GM12878 (cell line): ENCODE results near the gene DNMT3L. TPM values are rescaled to one million over a fixed set of nuclear protein-coding genes. Genes with fewer than 3 reads are reported as not detected.

ENCODE experiments used
- BACH1 ChIP-seq: fragments of 450-650 bp; IDR thresholded peaks from 2 replicates; pipeline ENCODE4 v1.6.1; 2017; ENCODE audit warnings: mild to moderate bottlenecking, borderline replicate concordance
- BMI1 ChIP-seq: fragments of 450-650 bp; IDR thresholded peaks from 2 replicates; pipeline ENCODE4 v1.6.1; 2016; ENCODE audit warnings: mild to moderate bottlenecking, moderate library complexity, borderline replicate concordance
- IKZF2 ChIP-seq, 2 experiments: fragments of 450-650 bp; IDR thresholded peaks; 2 replicates each; pipeline ENCODE4 v1.6.1; 2017; ENCODE audit warnings: mild to moderate bottlenecking in 2 of 2, moderate library complexity in 2 of 2
- JUNB ChIP-seq: IDR thresholded peaks from 2 replicates; pipeline ENCODE4 v1.6.1; 2016; ENCODE audit warnings: antibody characterized with exemption, mild to moderate bottlenecking
- MXI1 ChIP-seq: fragments of 150-350 bp; IDR thresholded peaks from 2 replicates; pipeline ENCODE4 v1.6.1; 2011; ENCODE audit warnings: low read depth, mild to moderate bottlenecking, inconsistent platforms, low read length, improper control_type of control experiment
- NFIC ChIP-seq: IDR thresholded peaks from 2 replicates; pipeline ENCODE4 v1.6.1; 2012; ENCODE audit warnings: low read depth, mild to moderate bottlenecking, inconsistent platforms, low read length, moderate library complexity
- PAX8 ChIP-seq: fragments of 450-650 bp; IDR thresholded peaks from 2 replicates; pipeline ENCODE4 v1.6.1; 2017; ENCODE audit warnings: mild to moderate bottlenecking, moderate library complexity
- RAD51 ChIP-seq: fragments of 450-650 bp; IDR thresholded peaks from 2 replicates; pipeline ENCODE4 v1.6.1; 2016; ENCODE audit warnings: moderate library complexity, mild to moderate bottlenecking, inconsistent platforms
- RBBP5 ChIP-seq: fragments of 200-600 bp; sonication (generic); conservative IDR thresholded peaks from 2 replicates; pipeline ENCODE4 v1.6.1; 2016
- RUNX3 ChIP-seq: IDR thresholded peaks from 2 replicates; pipeline ENCODE4 v1.6.1; 2012; ENCODE audit warnings: low read length, inconsistent platforms
- SMC3 ChIP-seq: IDR thresholded peaks from 2 replicates; pipeline ENCODE4 v1.6.1; 2011; ENCODE audit warnings: low read length, improper control_type of control experiment, borderline replicate concordance
- STAT3 ChIP-seq: IDR thresholded peaks from 2 replicates; pipeline ENCODE4 v1.6.1; 2011; ENCODE audit warnings: low read depth, low read length, improper control_type of control experiment
- TCF3 ChIP-seq: IDR thresholded peaks from 2 replicates; pipeline ENCODE4 v1.6.1; 2012; ENCODE audit warnings: low read depth, mild to moderate bottlenecking, low read length, borderline replicate concordance; ENCODE audit not compliant: insufficient read depth
- ZSCAN29 ChIP-seq: fragments of 450-650 bp; IDR thresholded peaks from 2 replicates; pipeline ENCODE4 v1.6.1; 2017; ENCODE audit warnings: mild to moderate bottlenecking, moderate library complexity
- polyA plus RNA-seq, 11 experiments: library from polyadenylated mRNA; depleted of rRNA in 4 of 11; unstranded in 6 of 11; stranded (reverse) in 5 of 11; fragments of >200 nt; fragmentation: Nextera tagmentation in 4 of 11; fragmentation: Illumina TruSeq in 1 of 11; extraction: Ambion mirVana in 4 of 11; extraction: Trizol in 1 of 11; gene quantifications; 1 replicate in 1 of 11; 2 replicates in 10 of 11; pipeline versions ENCODE4 v1.2.1 to v1.2.3, GENCODE V29; 2011 to 2016; ENCODE audit warnings: inconsistent platforms in 2 of 11, missing spikeins in 2 of 11, low read depth in 1 of 11
- total RNA-seq, 4 experiments: library from RNA; depleted of rRNA in 3 of 4; stranded (reverse); fragments of >200 nt in 3 of 4; fragmentation: Illumina TruSeq in 1 of 4; extraction: Trizol in 1 of 4; gene quantifications; 2 replicates each; pipeline versions ENCODE4 v1.2.1 to v1.2.3, GENCODE V29; 2013 to 2021
- TF ChIP-seq, protein P1 (sequence below): fragments of 450-650 bp; IDR thresholded peaks from 2 replicates; pipeline ENCODE4 v1.6.1; 2017; ENCODE audit warnings: borderline replicate concordance
- TF ChIP-seq, protein P2 (sequence below): fragments of 450-650 bp; formaldehyde crosslinking; IDR thresholded peaks from 2 replicates; pipeline ENCODE4 v1.4.0; 2022; ENCODE audit warnings: mild to moderate bottlenecking, moderate library complexity
- TF ChIP-seq, protein P3 (sequence below): fragments of 450-650 bp; IDR thresholded peaks from 2 replicates; pipeline ENCODE4 v1.6.1; 2017; ENCODE audit warnings: mild to moderate bottlenecking, moderate library complexity
- TF ChIP-seq, protein P4 (sequence below): fragments of 450-650 bp; IDR thresholded peaks from 2 replicates; pipeline ENCODE4 v1.6.1; 2018; ENCODE audit warnings: borderline replicate concordance, mild to moderate bottlenecking; ENCODE audit not compliant: partially characterized antibody

The DNMT3L gene
- total and polyA plus RNA-seq, 10 of the 15 experiments (the other 5 are each of a cell fraction or from before 2014, with no cell fraction given), result not detected

DNA sequence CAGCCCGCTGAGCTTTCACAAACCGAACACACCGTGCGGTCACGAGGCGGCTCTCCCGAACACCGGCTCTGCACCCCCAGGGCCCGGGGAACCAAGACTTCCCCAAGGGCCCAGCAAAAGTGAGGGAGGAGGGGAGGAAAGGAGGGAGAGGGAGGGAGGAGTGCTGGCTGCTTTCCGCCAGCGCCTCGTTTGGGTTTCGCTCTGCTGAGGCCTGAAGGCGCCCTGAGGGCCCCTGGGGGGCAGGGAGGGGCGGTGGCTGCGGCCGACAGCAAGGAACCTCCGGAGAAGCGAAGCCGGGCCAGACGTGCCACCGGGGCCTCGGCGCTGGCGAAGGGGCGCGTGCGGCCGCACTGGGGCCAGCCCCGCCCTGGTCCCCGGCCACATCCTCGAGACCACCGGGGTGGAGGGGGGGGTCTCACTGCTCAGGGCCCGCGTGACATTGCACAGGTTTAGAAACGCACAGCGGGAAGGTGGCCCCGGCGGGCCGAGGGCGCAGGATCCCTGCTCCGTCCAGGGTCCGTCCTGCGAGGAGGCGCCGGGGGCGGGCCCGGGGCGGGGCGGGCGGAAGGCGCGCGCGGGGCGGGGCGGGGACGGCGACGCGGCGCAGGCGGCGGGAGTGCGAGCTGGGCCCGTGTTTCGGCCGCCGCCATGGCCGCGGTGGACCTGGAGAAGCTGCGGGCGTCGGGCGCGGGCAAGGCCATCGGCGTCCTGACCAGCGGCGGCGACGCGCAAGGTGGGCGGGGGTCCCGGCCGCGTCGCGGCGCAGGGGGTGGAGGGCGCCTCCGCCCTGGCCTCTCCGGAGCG, 38.0 kb upstream of the DNMT3L start, which contains the start of gene PFKL (continued):
- TF ChIP-seq, protein P1, sequence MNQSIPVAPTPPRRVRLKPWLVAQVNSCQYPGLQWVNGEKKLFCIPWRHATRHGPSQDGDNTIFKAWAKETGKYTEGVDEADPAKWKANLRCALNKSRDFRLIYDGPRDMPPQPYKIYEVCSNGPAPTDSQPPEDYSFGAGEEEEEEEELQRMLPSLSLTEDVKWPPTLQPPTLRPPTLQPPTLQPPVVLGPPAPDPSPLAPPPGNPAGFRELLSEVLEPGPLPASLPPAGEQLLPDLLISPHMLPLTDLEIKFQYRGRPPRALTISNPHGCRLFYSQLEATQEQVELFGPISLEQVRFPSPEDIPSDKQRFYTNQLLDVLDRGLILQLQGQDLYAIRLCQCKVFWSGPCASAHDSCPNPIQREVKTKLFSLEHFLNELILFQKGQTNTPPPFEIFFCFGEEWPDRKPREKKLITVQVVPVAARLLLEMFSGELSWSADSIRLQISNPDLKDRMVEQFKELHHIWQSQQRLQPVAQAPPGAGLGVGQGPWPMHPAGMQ, result no peak
- TF ChIP-seq TCF3 (peak; percentile 45; the same call in 1 of the 2 replicates), RBBP5 (no peak), BACH1 (peak; percentile 29; the same call in 1 of the 2 replicates), ZSCAN29 (0 out of 2 replicates have a peak, but pooled peaks have one; percentile 43), IKZF2 (IDR thresholded peaks at IDR 0.05) (peak; percentile 85), JUNB (no peak), SMC3 (no peak), STAT3 (no peak), PAX8 (no peak), BMI1 (no peak), MXI1 (peak; percentile 59; the same call in 1 of the 2 replicates), NFIC (no peak), RUNX3 (no peak), RAD51 (no peak)
- TF ChIP-seq, protein P2, sequence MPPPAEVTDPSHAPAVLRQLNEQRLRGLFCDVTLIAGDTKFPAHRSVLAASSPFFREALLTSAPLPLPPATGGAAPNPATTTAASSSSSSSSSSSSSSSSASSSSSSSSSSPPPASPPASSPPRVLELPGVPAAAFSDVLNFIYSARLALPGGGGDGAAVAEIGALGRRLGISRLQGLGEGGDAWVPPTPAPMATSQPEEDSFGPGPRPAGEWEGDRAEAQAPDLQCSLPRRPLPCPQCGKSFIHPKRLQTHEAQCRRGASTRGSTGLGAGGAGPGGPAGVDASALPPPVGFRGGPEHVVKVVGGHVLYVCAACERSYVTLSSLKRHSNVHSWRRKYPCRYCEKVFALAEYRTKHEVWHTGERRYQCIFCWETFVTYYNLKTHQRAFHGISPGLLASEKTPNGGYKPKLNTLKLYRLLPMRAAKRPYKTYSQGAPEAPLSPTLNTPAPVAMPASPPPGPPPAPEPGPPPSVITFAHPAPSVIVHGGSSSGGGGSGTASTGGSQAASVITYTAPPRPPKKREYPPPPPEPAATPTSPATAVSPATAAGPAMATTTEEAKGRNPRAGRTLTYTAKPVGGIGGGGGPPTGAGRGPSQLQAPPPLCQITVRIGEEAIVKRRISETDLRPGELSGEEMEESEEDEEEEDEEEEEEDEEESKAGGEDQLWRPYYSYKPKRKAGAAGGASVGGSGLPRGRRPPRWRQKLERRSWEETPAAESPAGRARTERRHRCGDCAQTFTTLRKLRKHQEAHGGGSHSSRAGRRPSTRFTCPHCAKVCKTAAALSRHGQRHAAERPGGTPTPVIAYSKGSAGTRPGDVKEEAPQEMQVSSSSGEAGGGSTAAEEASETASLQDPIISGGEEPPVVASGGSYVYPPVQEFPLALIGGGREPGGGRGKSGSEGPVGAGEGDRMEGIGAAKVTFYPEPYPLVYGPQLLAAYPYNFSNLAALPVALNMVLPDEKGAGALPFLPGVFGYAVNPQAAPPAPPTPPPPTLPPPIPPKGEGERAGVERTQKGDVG (CRISPR knock-in tag), result no peak
- TF ChIP-seq, protein P3, sequence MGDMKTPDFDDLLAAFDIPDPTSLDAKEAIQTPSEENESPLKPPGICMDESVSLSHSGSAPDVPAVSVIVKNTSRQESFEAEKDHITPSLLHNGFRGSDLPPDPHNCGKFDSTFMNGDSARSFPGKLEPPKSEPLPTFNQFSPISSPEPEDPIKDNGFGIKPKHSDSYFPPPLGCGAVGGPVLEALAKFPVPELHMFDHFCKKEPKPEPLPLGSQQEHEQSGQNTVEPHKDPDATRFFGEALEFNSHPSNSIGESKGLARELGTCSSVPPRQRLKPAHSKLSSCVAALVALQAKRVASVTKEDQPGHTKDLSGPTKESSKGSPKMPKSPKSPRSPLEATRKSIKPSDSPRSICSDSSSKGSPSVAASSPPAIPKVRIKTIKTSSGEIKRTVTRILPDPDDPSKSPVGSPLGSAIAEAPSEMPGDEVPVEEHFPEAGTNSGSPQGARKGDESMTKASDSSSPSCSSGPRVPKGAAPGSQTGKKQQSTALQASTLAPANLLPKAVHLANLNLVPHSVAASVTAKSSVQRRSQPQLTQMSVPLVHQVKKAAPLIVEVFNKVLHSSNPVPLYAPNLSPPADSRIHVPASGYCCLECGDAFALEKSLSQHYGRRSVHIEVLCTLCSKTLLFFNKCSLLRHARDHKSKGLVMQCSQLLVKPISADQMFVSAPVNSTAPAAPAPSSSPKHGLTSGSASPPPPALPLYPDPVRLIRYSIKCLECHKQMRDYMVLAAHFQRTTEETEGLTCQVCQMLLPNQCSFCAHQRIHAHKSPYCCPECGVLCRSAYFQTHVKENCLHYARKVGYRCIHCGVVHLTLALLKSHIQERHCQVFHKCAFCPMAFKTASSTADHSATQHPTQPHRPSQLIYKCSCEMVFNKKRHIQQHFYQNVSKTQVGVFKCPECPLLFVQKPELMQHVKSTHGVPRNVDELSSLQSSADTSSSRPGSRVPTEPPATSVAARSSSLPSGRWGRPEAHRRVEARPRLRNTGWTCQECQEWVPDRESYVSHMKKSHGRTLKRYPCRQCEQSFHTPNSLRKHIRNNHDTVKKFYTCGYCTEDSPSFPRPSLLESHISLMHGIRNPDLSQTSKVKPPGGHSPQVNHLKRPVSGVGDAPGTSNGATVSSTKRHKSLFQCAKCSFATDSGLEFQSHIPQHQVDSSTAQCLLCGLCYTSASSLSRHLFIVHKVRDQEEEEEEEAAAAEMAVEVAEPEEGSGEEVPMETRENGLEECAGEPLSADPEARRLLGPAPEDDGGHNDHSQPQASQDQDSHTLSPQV, result no peak
- TF ChIP-seq, protein P4, sequence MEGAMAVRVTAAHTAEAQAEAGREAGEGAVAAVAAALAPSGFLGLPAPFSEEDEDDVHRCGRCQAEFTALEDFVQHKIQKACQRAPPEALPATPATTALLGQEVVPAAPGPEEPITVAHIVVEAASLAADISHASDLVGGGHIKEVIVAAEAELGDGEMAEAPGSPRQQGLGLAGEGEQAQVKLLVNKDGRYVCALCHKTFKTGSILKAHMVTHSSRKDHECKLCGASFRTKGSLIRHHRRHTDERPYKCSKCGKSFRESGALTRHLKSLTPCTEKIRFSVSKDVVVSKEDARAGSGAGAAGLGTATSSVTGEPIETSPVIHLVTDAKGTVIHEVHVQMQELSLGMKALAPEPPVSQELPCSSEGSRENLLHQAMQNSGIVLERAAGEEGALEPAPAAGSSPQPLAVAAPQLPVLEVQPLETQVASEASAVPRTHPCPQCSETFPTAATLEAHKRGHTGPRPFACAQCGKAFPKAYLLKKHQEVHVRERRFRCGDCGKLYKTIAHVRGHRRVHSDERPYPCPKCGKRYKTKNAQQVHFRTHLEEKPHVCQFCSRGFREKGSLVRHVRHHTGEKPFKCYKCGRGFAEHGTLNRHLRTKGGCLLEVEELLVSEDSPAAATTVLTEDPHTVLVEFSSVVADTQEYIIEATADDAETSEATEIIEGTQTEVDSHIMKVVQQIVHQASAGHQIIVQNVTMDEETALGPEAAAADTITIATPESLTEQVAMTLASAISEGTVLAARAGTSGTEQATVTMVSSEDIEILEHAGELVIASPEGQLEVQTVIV, result no peak
